ENCODE measurements around the gene PLEKHG1.

The PLEKHG1 gene

DNA sequence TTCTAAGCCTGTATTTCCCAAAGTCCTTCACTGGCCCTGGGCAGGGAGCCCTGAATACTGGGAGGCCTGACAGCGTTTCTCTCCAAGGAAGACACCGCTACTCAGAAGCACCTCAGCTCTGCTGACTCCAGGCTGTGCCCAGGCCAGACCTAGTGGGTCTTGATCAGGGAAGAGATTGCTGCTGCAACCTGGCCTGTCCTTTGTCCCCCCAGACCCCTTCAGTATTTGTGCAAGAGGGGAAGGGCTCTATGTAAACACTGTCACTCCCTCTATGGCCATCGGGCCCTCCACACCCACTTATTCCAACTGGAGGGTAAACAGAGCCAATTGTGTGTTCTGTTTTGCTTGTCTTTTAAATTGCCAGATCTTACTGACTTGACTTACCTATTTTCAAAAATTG lies 20.6 kb downstream of the PLEKHG1 start:
- DNase-seq (ENCODE audit: low read depth) = no peak

DNA sequence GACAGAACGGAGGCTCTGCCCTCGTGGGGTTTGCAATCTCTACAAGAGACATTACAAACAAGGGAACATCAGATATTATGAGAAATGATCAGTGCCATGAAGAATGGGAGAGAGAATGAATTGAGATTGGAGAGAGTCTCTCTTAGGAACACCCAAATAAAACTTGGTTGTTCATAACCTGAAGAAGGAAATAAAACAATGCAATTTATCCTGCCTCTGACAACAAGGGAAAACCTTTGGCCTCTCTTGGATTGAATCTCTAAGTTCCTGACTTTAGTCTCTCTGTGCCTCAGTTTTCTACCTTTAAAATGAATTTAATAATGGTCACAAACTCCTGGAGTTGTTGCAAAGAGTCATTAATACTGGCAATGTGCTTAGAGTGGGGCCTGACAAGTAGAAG lies 21.1 kb downstream of the PLEKHG1 start:
- no peak for DNase-seq (ENCODE audit: low read depth)

DNA sequence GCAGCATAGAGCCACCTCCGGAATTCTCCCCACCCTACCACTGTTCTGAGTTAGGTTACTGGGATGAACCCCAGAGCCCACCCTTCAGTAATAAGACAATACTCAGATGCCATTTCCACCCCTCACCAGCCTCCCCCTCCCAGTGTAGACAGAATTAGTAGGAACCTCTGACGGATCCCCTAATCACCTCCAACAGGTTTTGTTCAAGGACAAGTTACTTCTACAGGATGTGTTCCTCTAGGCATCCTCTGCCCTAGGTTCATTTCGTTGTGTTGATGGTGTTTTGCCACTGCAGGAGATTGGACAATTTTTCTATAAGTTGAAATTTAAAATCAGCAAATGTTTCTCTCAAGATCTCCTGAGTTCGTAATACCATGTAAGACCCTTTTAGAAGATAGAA lies 22.8 kb downstream of the PLEKHG1 start:
- no peak for DNase-seq (ENCODE audit: low read depth)

DNA sequence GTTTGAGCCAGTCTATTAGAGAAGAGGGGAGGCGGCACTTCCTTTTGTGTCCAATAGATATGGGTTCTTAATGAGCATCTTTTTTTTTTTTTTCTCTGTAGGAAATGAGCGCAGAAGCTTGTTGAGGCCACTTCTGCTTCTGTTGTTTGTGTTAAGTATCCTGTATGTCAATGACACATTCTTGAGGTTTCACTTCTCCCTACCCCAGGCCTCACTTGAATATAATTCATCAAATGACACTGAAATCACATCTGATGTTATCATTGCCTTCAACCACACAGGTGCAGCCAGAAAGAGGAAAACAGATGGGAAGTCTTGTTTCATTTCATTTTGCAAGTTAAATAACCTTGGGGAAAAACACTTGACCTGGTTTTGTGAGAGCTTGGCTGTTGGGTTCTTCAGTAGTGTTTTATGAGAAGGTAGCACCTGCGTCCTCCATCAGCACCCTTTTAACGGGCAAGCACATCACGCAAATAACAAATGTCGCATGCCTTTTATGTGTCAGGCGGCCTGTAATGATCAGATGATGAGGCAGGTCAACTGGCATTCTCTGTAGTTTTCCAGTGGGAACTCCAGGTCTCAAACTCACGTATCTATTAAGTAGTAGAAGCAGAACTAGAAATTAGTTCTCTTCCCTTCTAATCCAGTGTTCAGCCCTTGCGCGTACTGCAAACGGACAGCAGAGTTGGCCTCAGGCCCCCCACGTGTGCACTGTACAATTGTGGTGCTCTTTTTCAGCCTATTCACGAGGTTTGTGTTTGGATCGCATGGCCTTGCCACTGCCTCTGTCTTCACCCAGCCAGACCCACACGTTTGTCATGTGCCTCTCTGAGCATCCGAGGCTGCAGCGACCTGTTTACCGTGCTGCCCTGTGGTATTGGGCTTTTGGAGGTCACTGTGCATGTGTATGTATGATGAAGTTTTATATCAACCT lies 23.5 kb downstream of the PLEKHG1 start:
- DNase-seq (ENCODE audit: low read depth) = no peak

DNA sequence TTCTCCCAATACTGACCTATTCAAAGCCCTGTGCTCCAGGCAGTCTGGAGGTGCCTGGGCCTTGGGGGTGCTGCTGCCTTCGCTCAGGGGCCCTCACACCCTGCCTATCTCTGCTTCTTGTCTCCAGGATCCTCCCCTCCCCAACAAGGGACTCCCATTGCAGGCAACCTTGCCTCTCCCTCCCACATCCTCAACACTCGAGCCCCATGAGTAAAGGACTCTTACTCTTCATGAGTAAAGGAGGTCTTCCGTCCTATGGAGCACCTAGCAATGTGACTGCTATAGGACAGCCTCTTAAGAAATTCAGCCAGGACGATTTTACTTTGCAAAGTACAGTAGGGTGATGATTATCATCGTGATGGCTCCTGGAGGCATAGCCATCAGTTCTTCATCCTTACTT lies 24.5 kb downstream of the PLEKHG1 start:
- DNase-seq (ENCODE audit: low read depth) = no peak

DNA sequence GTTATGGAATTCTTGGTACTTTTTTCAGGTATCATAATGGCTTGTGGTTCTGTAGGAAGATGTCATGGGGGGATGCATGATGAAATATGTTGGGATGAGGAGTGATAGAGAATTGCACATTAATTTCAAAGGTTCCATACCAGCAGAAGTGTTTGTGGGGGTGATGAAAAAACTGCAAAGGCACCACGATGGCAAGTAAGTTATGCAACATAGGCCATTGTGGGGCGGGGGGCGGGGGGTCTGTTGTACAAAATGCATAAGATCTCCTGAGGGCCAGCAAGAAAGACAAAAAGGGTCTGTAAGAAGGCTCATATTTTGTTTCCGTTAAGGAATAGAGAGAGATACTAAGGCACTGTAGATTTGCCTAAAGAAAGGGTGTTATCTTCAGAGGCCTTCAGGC lies 26.2 kb downstream of the PLEKHG1 start:
- DNase-seq (ENCODE audit: low read depth) = no peak

DNA sequence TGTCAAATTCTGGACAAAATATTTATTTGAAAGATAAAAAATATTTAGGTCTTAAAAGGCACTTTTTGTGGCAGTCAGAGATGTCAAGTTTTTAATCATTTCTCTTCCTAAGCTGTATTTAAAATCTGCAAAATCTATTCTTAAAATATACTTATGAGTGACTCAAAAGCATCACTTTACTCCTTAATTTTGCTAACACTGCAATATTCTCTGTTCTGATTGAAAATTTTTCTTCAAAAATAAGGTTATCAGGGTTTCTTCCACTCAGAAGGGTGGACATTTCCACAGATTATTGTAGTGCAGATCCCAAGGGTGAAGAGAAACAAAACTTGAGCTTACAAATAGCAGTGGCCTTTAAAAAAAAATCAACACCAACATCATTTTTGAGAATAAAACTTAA lies 27.5 kb downstream of the PLEKHG1 start:
- DNase-seq (ENCODE audit: low read depth) = no peak

DNA sequence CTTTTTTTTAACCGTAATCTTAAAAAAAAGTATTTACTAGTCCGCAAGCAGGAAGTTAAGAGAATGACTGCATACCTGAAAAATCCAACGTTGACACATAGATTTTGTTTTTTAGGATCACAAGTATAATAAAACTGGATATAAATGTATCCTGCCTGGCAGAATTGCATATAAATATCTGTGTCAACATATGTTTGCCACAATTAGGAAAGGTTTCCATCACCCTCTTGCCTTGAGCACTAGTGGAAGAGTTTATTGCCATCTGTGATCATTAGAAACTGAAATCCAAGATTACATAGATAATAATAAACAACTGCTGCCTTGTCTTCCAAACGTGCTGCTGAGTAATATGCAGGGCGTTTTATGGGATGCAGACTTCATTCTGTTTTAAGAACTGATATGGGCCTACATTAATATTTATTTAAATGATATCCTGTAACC lies 27.9 kb downstream of the PLEKHG1 start:
- no peak for DNase-seq (ENCODE audit: low read depth)

DNA sequence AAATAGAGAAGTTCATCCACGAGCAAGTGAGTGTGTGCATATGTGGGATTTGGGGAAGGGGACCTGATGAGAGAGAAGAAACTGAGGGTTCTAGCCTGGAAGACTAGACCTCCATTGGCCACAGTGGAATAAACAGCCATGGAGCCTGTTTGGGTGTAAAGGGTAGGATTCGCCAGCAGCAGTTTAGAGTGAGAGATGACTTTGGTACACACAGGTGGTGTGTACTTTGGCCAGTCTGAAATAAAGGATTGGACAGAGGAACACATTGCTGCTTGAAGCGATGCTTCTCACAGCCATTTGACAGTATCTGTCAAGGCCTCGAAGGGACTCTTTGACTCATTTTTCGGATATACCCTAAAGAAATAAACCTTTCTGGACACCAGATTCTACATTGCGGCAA lies 29.2 kb downstream of the PLEKHG1 start:
- DNase-seq (ENCODE audit: low read depth) = no peak

DNA sequence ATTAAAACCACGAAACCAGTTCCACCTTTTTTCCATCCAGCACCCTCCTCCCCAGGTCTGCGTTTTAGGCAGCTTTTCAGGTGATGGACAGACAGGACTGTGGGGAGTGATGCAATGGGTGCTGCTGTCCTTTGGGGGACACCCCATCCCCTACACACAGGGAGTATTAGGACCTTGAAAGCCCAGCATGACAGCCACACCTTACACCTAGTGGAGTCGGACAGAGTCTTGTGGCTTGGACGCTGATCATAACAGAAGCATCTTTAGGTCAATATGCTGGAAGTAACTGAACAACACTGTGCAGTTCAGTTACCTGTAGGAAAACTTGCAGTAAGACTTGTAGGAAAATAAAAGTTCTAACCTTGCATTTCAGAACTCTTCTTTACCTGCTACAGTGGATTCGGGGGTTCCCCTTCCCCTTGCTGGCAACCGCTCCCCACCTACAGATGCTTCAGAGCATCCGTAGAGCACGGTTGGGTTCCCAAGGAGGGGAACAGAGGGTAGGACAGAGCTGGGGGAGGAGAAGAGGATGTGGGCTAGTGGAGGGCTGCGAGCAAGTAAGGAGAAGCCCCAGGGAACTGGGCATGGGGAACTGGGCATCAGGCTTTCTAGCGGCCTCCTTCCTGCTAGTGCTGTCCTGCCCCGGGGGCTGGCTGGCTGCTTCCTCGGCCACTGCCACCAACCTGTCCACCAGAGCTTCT lies 31.7 kb downstream of the PLEKHG1 start:
- no peak for DNase-seq (ENCODE audit: low read depth)

DNA sequence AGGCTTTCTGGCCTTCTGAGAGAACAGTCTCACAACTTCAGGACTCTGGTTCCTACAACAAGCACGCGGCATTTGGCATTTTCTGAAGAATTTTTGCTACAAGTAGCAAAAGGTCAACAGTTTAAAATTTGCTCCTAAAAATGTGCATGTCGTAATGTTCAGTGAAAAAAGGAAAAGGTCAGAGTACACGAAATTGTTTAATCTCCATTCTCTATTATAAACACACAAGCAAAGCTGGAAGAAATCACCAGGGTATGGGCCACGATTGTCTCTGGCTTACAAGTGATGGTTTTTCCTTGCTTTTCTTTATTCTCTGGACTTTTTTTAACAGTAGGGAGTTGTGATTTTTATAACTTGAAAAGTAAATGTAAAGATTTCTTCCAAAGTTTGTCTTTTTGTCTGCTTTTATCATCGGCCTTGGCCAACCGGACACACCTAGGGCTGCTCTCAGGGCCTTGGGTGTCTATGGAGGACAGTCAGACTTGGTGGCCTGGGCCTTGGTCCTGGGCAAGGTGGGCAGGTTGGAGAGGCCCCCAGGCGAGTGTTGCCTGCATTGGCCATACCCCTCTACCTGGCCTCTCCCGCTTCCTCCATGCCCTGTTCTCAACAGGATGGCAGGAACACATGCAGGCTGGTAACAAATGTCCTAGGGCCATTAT lies 32.4 kb downstream of the PLEKHG1 start:
- no peak for DNase-seq (ENCODE audit: low read depth)

DNA sequence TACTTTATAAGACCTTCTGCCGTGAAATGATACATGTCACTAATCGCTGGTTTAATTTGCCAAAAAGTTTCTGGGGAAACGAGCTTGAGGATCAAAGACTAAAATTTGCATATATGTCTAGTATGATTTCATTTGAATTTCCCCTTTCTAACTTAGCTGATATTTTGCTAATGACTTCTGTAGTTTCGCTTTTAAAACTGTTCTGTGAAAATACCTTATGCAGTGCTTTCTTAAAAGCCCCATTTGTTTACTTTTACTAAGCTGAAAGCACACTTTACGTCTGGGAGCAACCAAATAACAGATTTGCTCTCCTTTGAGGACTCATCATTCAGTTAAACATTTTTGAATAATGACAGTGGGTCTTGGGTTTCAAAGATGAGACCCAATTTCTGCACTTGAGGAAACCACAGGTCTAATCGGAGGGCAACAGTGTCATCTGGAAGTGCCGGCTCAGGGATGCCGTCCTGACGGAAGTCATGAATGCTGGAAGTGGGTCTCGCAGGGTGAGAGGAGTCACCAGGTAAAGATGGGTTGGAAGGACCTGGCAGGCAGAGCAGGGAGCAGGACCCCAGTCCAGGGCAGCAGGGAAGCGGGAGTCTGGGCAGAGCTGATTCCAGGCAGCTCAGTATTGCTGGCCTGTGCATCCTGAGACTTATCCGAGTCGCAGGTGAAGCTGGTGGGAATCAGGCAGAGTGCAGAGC lies 33.2 kb downstream of the PLEKHG1 start:
- no peak for DNase-seq (ENCODE audit: low read depth)

DNA sequence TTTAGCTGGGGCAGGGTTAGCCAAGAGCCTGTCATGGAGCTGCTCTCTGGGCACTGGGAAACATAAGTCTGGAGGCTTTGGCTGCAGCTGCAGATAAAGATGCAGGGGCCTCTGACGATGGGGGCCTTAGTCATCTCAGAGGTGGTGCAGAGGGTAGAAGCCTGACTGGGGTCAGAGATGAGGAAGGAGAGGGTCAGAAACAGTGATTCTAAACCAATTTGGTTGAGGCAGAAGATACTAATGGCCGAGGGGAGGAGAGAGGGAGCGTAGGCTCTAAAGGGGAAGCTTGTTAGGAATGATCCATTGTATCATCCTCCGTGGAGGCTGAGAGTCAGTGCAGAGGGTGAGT lies 33.8 kb downstream of the PLEKHG1 start:
- no peak for DNase-seq (ENCODE audit: low read depth)

DNA sequence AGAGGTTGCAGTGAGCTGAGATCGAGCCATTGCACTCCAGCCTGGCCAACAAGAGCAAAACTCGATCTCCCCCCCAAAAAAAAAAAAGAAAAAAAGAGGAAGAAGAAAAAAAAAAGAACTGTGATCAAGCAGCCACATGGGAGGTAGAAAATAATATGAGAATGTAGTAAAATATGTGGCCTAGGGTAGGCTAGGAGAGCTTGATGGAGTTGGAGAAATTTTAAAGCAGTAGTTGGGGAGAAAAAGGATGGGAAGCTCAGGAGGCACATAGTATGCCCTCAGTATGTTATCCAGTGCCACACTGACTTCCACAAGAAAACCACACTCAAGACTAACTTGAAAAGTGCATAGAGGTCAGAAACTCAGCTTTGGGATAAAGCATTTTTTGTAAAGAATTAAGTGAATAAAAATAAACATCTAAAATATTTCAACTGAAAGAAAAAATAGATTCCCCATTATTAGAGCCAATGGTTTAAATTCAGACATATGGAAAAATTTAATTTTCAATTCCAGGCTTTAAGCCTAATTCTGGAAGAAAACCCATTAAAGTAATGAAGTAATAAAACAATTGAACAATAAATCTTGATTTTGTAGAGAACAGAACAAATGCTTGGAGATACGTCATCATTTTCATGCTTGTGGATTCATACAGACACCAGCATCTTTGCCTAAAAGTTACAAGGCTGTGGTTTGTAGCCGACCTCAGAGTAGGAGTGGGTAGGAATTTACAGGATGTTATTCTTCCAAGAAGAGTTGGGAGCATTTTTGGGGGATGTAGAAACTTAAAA lies 34.7 kb downstream of the PLEKHG1 start:
- no peak for DNase-seq (ENCODE audit: low read depth)

DNA sequence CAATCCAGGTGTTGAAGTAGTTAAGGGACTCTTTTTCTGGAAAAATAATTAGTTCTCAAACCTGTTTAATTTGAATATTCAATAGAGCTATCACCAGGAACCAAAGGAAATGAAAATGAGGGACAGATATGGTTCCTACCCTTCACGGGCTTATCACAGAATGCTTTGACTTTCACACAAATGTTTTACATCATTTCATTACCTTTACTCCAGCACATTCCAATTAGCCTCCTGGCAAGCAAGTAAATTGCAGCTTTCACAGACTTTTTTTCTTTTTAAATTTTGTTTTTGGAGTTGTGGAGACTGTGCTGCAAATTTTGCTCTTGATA lies 35.2 kb downstream of the PLEKHG1 start:
- no peak for DNase-seq (ENCODE audit: low read depth)

DNA sequence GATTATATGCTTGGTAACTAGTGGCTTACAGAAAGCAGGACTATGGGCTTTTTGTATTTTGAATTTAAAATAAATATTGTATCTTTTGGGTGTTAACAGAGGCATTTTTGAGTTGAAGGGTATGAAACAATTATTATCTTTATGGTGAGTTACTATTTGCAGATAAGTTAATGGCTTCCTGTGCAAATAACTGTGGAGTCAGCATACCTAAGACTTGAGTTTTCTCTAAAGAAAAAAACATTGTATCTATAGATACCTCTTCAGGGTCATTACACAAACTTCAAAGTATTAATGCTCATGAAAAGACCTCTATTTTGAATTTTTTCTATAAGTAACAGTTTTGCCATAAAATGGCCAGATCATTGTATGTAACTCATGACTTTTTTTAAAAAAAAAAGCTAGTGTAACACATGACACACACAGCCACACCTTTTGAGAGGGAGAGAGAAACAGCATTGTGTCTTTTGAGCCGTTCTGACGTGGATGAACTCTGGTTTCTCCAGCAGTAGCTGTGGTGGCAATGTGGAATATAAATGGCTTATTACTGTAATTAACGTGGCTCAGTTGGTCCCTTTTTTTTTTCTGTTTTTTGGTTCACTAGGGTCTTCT lies 36.3 kb downstream of the PLEKHG1 start:
- DNase-seq (ENCODE audit: low read depth) = no peak

DNA sequence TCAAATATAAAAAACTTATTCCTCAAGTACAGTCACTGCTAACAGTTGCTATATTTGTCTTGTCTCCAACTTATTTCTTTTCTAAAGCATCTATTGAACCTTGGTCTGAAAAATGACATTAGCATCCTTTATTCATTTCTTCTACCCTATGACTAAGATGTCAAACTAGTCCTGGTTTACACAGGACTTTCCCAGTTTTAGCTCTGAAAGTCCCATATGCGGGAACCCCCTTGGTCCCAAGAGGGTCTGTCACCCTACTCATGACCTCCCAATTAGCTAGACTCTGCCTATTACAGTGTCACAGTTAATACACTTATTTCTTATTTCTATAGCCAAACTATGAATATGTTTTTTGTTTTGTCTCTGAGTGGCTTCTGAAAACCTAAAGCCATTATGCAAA lies 37.1 kb downstream of the PLEKHG1 start:
- no peak for DNase-seq (ENCODE audit: low read depth)

DNA sequence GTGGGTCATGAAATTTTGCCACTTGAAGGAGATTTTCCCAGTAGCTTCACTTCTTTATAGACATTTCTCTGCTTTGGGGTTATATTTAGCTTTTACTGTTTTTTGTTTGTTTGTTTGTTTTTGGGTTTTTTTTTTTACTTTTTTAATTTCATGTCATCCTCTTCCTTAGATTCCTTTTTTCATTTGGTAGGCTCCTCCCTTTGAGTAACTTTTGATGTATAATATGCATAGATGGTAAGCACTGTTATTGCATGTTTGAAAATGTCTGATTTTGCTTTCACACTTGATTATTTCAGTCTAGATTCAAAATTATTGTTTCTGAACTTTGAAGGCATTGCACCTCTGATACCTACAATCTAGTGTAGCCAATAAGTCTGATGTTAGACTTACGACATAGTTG lies 37.6 kb downstream of the PLEKHG1 start:
- no peak for DNase-seq (ENCODE audit: low read depth)

DNA sequence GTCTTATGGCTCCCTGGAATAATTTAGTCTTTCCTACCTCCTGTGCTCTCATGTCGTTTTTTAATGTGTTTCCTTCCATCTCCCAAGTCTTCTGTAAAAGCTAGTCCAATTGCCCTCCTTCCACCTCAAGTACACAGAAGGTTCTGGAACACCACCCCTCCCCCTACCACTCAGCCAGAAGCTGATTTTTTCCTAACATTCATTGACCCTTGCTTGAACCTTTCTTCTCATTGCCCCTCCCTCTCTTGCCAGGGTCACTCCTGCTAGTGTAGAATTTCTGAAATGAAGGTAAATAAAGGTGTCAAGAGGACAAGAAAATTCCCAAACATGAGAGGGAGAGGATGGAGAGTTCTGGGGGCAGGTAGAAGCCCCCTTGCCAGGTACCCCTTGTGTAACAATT lies 38.6 kb downstream of the PLEKHG1 start:
- DNase-seq (ENCODE audit: low read depth) = no peak

DNA sequence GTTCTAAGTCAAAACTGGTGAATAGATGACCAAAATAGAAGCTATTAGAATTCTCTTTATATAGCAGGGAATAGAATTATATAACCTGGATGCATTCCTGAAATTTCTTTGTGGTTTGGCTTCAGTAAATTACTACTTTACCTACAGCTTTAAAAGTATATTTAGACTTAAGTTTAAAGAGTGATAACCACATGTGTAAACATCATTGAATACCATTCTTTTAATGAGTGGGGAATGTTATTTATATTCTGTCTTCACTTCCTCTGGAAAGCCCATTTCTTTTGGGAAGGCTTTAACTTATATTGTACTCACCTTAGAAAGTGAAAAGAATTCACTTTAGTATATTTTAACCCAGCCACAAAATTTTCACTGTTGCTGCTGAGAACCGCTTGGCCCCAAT lies 39.1 kb downstream of the PLEKHG1 start:
- no peak for DNase-seq (ENCODE audit: low read depth)

DNA sequence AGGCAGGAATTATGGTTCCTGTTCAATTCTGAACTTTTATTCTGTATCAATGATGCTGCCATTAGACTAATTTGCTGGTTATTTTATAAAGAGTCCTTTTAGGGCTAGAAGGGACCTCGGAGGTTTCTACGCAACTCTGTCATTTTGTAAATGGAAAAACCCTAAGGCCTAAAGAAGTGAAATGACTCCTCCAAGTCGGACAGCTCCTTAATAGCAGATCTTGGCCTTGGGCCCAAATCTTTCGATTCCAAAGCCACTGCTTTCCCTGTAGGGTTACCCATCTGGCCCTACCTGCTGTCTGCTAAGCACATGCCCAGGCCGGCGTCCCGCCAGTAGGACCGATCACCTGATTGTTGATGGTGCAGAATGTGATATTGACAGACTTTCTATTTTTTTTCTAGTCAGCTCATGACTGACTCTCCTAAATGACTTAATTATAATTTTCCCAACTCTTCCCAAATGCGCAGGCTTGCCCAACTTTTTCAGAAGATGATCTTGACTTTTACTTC lies 40.2 kb downstream of the PLEKHG1 start:
- DNase-seq (ENCODE audit: low read depth) = no peak

Data from activated T-cell treated with anti-CD3 and anti-CD28 coated beads for 1 hour (primary cell).